Breast epithelium (tissue), 4 donors: ENCODE results near the gene ADA. TPM values are rescaled to one million over a fixed set of nuclear protein-coding genes. Genes with fewer than 3 reads are reported as not detected.
A peak's percentile ranks its signal among the peaks of the same experiment; 100 is the strongest.
"Not testable (repeated sequence)": the region's sequence is repeated elsewhere in the genome, so short reads cannot be mapped to it uniquely, and the experiment has no call there.

ENCODE experiments used
- DNase-seq, 2 donors: peaks; one replicate each; pipeline ENCODE4 v3.0.0-alpha.2; 2019; ENCODE audit warnings: low spot score in 2 of 2
- H3K27ac ChIP-seq, 2 donors: fragments of 200-600 bp; sonication (generic) in 1 of 2; one replicate each; pipeline ENCODE4 v1.5.1; 2016 to 2019; ENCODE audit warnings: mild to moderate bottlenecking in 1 of 2
- H3K27me3 ChIP-seq, 2 donors: fragments of 200-600 bp; sonication (generic) in 1 of 2; one replicate each; pipeline versions ENCODE4 v1.5.1 to v1.6.0; 2017 to 2019; ENCODE audit warnings: control low read depth in 1 of 2, mild to moderate bottlenecking in 1 of 2
- H3K36me3 ChIP-seq: fragments of 200-600 bp; one replicate; pipeline ENCODE4 v1.5.1; 2019
- H3K4me1 ChIP-seq, 2 donors: fragments of 200-600 bp; sonication (generic); one replicate each; pipeline ENCODE4 v1.5.1; 2016 to 2019; ENCODE audit warnings: control low read depth in 1 of 2
- H3K4me3 ChIP-seq, 3 donors: fragments of 200-600 bp; sonication (generic); 1 replicate in 2 of 3; 2 replicates in 1 of 3; pipeline ENCODE4 v1.5.1; 2016 to 2019; ENCODE audit warnings: mild to moderate bottlenecking in 3 of 3, moderate library complexity in 2 of 3
- H3K9me3 ChIP-seq, 2 donors: fragments of 200-600 bp; sonication (generic) in 1 of 2; one replicate each; pipeline ENCODE4 v1.5.1; 2016 to 2019; ENCODE audit warnings: control low read depth in 1 of 2
- CTCF ChIP-seq, 3 donors: fragments of 450-650 bp; IDR thresholded peaks; one replicate each; pipeline ENCODE4 v1.5.1; 2016 to 2017; ENCODE audit warnings: antibody characterized with exemption in 3 of 3, mild to moderate bottlenecking in 3 of 3, moderate library complexity in 3 of 3
- POLR2A ChIP-seq: fragments of 450-650 bp; IDR thresholded peaks from one replicate; pipeline ENCODE4 v1.6.1; 2016; ENCODE audit warnings: antibody characterized with exemption, mild to moderate bottlenecking, moderate library complexity
- POLR2AphosphoS5 ChIP-seq, 3 donors: sonication (generic); formaldehyde crosslinking; IDR thresholded peaks; one replicate each; pipeline ENCODE4 v1.6.1; 2017; ENCODE audit warnings: antibody characterized with exemption in 3 of 3
- intact Hi-C: fragments of 100-400 bp; cut with DNase I; formaldehyde crosslinking; loops from one replicate; pipeline ENCODE4 v1.15.1; 2023; ENCODE audit warnings: low total_unique reads
- total RNA-seq, 3 donors: library from RNA; depleted of rRNA; stranded (reverse); fragments of >200 nt; gene quantifications; one replicate each; pipeline ENCODE4 v1.1.0, GENCODE V29; 2016

Gene ADA
- 10 to 100 TPM in 2 of 3 donors, 1 to 10 TPM in 1; 5.7 to 46.2 (median 11.5) TPM for total RNA-seq

GRCh38 chr20:44651684-44652423 lies at the start of gene ADA:
Gene ADA, minus strand, starts transcription at chr20:44651699. Its CDS starts 92 bp downstream, at chr20:44651607.
- Histone ChIP-seq H3K9me3 (no peaks in the 10 kb centered on the region), H3K36me3 (no peaks in the 10 kb centered on the region), H3K27me3 (no peaks in the 10 kb centered on the region), H3K4me1 (no peaks in the 10 kb centered on the region), H3K4me3 (peak within 1 kb of the TSS; percentile 74 to 80 (median 74)), H3K27ac (peak within 1 kb of the TSS; percentile 60 to 74)
- no peak for TF ChIP-seq POLR2A
- TF ChIP-seq POLR2AphosphoS5 (IDR thresholded peaks at IDR 0.05): no peak
- TF ChIP-seq CTCF (IDR thresholded peaks at IDR 0.05): no peak
- no peak for DNase-seq
- intact Hi-C loops: no loop called here

GRCh38 chr20:44700306-44700705 lies 48.8 kb upstream of the ADA start:
- Histone ChIP-seq H3K4me1 (peaks cover 11 to 13% of the 10 kb centered on the region in 2 donors), H3K27ac (peak overlapping the region in 1 of 2 donors; percentile 76), H3K36me3 (no peaks in the 10 kb centered on the region), H3K27me3 (no peaks in the 10 kb centered on the region), H3K9me3 (no peaks in the 10 kb centered on the region), H3K4me3 (no peak overlapping the region)
- intact Hi-C loops: no loop called here
- DNase-seq: no peak
- TF ChIP-seq CTCF (IDR thresholded peaks at IDR 0.05): no peak
- TF ChIP-seq POLR2AphosphoS5 (IDR thresholded peaks at IDR 0.05): no peak
- no peak for TF ChIP-seq POLR2A

- Histone ChIP-seq H3K4me3 (no peak overlapping the region), H3K4me1 (peaks cover 11 to 13% of the 10 kb centered on the region in 2 donors), H3K27ac (peak overlapping the region in 1 of 2 donors; percentile 32), H3K27me3 (no peaks in the 10 kb centered on the region), H3K36me3 (no peaks in the 10 kb centered on the region), H3K9me3 (no peaks in the 10 kb centered on the region)
- intact Hi-C loops: loop anchor here (5.0 kb wide), 1 partner anchor 1241 kb away; the partner anchor contains the start of gene SRSF6
- TF ChIP-seq POLR2AphosphoS5 (IDR thresholded peaks at IDR 0.05) (no peak), CTCF (IDR thresholded peaks at IDR 0.05) (no peak), POLR2A (no peak)
- no peak for DNase-seq
Measured at GRCh38 chr20:44698351-44698750, 46.9 kb upstream of the ADA start.

- not testable (repeated sequence) for DNase-seq, H3K4me1 ChIP-seq, H3K36me3 ChIP-seq, H3K9me3 ChIP-seq, H3K27me3 ChIP-seq, H3K4me3 ChIP-seq
- H3K27ac ChIP-seq: peak overlapping the region in 1 of 2 donors; percentile 83
- intact Hi-C loops: loop anchor here (5.0 kb wide), 1 partner anchor 1240 kb away; the partner anchor contains the start of gene SRSF6
Measured at GRCh38 chr20:44697041-44697440, 45.5 kb upstream of the ADA start.

- intact Hi-C loops: loop anchor here (5.0 kb wide), 1 partner anchor 1239 kb away; the partner anchor contains the start of gene SRSF6
- no peak for DNase-seq
- no peaks in the 10 kb centered on the region for H3K36me3 ChIP-seq
- TF ChIP-seq CTCF (IDR thresholded peaks at IDR 0.05): no peak
- TF ChIP-seq POLR2A: no peak
- TF ChIP-seq POLR2AphosphoS5 (IDR thresholded peaks at IDR 0.05): no peak
- H3K27ac ChIP-seq: peak overlapping the region; percentile 78 to 83
- peaks cover 0 to 3% of the 10 kb centered on the region in 2 donors for H3K4me1 ChIP-seq
- no peak overlapping the region for H3K4me3 ChIP-seq
- H3K27me3 ChIP-seq: no peaks in the 10 kb centered on the region
- H3K9me3 ChIP-seq: no peaks in the 10 kb centered on the region
Measured at GRCh38 chr20:44696315-44696714, 44.8 kb upstream of the ADA start.
